Right forelimb (tissue), 1 donor: ENCODE measurements around the gene CALML4.
"Not testable (repeated sequence)": the region's sequence is repeated elsewhere in the genome, so short reads cannot be mapped to it uniquely, and the experiment has no call there.

Experiments used
- DNase-seq: peaks from one replicate; pipeline ENCODE4 v3.0.0-alpha.2; 2018

Gene CALML4, protein sequence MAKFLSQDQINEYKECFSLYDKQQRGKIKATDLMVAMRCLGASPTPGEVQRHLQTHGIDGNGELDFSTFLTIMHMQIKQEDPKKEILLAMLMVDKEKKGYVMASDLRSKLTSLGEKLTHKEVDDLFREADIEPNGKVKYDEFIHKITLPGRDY

DNA sequence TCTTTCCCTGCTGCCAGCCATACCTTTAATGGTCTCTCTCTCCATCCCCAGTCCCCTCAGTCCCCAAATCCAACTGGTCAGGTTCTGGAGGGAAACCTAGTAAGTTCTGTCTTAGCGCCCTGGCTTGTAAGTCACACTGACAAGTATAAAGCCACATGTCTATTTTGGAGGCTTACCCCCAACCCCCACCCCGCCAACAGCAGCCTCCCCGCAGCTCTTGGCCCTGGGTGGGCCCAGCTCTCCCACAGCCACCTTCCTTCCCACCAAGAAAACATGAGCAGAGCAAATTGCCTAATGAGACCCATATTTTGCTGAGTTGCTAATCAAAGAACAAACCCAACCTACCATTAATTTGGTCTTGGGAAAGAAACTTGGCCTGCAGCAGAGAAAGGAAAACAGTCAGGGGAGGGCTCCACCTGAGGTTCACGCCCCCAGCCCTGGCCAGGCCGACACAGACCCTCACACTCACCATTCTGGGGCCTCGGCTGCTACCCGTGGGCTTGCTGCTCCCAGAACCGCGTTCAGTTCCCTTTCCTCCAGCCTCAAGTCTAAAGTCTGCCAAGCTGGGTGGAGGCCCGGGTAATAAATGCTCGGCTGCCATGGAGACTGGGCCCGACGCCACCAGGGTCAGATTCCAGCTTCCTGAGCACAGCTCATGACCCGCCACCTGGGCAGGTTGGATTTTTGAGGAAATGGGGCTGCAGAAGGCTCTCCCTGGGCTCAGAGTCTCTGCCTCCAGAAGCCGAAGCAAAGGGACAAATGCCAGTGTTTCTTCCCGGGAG, at the start of gene CALML4:
CALML4 (minus strand) TSS at position 557 of the 782 bp plus-strand sequence; CDS start at position 472, 85 bp downstream.
- peak; percentile 86 for DNase-seq

DNA sequence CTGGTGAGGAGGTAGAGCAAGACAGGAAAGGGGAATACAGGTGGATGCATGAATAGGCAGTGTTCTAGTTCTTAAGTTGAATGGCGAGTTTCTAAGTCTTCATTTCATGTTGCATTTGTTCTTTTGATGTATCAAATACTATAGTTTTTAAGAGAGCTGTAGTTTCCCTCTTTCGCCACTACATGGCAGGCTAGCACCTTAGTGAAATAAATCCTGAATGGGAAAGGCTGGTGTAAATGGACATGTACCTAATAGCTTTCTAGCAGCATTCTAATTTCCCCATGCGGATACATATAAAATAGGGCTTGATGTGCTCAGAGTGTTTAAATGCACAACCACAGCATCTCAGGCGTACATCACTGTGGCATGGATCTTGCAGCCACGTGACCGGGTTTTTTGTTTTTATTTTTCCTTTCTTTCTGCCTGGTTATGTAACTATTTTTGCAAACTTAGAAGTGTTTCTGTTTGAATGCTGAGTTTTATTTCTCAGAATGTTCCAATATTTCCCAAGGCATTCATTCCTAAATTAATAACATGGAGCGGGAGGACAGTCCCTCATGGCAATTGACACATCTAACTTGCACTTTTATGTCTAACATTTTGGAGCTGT, 47.9 kb upstream of the CALML4 start:
- no peak for DNase-seq

DNA sequence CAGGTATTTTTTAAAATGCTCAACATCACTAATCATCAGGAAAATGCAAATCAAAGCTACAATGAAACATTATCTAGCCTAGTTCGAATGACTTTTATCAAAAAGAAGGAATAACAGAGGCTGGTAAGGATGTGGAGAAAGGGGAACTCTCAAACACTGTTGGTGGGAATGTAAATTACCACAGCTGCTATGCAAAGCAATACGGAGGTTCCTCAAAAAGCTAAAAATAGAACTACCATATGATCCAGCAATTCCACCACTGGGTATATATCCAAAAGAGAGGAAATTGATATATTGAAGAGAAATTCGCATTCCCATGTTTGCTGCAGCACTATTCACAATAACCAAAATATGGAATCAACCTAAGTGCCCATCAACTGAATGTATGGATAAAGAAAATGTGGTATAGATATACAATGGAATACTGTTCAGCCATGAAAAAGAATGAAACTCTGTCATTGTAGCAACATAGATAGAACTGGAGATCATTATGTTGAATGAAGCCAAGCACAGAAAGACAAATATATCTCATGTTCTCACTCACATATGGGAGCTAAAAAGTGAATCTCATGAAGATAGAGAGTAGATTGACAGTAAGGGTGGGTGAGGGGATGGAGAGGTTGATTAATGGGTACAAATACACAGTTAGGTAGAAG, 44.1 kb upstream of the CALML4 start:
- no peak for DNase-seq

DNA sequence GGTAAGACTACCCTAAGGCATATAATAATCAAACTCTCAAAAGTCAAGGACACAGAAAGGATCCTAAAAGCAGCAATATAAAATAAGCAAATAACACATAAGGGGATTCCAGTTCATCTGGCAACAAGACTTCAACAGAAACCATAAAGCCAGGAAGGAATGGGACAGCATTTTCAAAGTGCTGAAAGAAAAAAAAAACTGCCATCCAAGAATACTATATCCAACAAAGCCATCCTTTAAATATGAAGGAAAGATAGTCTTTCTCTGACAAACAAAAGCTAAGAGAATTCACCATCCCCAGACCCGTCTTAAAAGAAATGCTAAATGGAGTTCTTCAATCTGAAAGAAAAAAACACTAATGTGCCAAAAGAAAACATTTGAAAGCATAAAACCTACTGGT, 39.1 kb upstream of the CALML4 start:
- no peak for DNase-seq

DNA sequence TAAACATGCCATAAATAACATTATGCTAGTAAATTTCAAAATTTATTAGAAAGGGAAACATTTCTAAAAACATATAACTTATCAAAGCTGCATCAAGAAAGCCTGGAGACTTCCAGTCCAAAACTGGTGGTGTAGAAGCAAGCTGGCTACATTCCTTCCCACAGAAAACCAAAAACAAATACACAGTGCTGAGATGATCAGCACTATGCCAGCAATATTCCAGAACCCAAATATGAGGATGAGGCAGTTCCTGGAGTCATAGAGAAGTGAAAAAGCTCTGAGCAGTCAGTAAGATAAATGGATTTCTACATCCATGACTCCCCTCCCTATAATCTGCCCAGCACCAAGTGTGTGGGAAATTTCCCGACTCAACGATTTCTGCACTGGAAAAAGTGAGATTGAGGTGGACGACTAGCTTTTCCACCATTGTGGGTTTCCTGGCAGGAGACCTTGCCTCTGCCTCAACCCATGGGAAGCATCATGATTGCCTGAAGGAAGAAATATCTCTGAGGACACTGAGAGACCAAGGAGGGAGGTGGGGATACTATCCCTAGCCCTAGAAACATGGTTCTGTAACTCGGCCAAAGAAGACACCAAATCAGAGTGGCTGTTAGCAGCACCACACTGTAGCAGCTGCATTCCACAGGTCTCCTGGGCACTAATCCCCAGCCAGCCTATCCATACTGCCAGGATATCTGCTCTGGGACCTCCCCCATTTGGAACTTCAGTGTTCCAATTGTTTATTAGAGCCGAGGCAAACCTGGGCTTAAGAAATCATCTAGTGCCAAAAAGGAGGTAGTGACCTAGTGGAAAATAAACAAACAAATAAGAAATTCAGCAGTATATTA, 36.2 kb upstream of the CALML4 start:
- DNase-seq = no peak

DNA sequence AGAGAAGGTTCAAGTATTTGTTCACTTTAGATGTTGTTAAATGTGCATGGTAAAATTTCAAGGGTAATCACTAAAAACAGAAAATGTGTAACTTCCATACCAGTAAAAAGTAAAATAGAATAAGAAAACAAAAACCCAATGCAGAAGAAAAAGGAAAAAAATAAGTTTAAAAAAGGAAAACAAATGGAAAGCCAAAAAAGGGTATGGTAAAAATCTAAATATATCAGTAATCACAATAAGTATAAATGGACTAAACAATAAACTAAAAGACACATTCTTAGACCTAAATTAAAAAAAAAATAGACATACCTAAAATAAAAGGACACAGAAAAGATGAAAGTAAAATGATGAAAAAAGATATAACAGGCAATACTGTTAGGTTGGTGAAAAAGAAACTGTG, 33.9 kb upstream of the CALML4 start:
- DNase-seq = no peak

DNA sequence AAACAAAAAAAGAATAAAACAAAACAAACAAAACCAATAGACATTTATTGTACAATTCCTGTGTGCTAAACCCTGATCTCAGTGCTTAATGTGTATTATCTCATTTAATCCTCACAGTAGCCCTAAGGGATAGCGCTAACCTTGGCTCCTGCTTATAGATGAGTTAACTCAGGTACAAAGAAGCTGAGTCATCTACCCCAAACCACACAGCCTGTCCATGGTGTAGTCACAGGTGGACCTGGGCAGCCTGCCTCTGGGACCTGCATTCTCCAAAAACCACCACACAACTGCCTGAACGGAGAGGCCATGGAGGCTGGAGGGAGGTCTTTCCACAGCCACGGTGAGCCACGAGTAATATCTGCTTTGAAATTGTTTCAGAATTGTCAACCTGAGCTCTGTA, 29.9 kb upstream of the CALML4 start:
- DNase-seq = no peak

DNA sequence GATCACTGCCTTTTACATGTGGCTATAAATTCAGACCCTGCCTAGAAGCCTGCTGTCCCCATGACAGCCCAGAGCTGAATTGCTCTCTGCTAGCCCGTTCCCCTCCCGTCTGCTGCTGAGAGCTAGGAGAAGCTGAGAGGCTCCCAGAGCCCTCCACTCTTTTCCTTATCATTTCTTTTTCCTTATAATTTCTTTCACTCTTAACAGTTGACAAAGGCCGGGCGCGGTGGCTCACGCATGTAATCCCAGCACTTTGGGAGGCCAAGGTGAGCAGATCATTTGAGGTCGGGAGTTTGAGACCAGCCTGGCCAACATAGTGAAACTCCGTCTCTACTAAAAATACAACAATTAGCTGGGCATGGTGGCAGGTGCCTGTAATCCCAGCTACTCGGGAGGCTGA, 29.4 kb upstream of the CALML4 start:
- not testable (repeated sequence) for DNase-seq

DNA sequence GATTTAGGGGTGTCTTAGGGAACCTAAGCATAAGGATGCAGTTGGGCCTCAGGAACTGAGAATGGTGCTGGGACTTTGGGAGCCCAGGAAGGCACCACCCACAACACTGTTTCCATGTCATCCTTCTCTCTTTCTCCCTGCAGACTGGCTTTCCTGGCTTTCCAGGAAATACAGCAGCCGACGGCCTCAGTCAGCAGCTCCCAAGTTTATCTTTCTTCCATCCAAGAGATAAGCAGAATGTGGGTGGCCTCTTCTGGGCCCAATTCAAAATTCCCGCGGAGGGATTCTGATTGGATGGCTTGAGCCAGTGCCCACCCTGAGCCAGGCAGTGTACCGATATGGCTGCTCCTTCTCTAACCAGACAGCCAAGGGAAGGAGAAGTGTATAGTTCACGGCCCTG, 28.9 kb upstream of the CALML4 start:
- no peak for DNase-seq

DNA sequence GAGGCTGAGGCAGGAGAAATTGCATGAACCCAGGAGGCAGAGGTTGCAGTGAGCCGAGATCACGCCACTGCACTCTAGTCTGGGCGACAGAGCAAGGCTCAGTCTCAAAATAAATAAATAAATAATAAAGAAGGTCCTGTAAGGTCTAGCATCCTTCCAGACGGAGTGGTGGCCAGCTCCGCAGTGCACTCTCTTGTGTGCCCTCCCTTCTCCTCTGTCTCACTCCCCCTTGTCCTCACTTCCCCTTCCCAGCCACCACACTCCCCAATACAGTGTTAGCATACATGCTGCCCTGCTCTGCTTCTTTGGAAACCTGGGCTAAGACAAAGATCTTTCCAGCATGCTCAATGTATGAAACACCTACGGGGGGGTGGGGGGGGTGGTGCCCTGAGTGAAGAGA, 27.8 kb upstream of the CALML4 start:
- DNase-seq = no peak

DNA sequence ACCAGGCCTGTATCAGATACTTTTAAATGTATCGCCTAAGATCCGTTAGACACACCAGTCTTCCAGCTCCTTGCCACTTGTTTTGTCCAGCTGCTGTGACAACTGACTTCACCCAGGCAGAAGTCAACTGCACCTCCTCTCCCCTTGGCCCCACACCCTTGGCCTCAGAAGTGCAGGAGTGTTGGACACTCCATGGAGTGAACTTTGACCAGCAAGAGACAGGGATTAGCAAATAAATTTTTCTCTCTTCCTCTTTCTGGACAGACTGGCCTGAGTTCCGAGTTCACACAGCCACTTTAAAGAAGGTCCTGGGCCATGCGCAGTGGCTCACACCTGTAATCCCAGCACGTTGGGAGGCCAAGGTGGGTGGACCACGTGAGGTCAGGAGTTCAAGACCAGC, 27.3 kb upstream of the CALML4 start:
- no peak for DNase-seq

DNA sequence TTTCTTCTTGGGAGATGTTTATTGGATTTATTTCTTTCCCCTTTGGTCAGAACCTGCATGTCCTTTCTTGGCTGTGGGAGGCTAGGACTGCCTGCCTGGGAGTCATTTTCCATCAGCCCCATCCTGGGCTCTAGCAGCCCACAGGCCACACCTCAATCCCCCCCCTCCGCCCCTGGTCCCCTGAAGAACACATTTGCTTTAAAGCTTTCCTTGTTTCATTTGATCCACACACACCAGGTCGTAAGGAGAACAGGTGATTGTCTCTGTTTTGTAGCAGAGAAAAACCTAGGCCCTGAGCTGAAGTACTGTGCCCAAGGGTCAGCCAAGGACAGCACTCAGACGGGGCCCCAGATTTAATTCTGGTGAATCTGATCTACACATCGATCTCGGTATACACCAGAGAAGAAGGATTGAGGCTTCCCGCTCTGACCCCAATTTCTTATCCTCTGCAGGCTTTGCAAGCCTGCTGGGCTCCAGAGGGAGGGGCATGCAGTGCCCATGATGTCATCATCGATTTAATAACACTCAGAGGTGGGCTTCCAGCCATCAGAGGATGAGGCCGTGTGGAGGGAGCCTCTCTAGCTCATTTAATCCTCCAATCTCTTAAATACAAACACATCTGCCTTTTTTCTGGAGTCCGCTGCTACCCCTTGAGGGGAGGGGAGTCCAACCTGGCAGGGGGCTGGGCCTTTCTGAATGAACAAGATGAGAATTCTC, 26.1 kb upstream of the CALML4 start:
- no peak for DNase-seq

DNA sequence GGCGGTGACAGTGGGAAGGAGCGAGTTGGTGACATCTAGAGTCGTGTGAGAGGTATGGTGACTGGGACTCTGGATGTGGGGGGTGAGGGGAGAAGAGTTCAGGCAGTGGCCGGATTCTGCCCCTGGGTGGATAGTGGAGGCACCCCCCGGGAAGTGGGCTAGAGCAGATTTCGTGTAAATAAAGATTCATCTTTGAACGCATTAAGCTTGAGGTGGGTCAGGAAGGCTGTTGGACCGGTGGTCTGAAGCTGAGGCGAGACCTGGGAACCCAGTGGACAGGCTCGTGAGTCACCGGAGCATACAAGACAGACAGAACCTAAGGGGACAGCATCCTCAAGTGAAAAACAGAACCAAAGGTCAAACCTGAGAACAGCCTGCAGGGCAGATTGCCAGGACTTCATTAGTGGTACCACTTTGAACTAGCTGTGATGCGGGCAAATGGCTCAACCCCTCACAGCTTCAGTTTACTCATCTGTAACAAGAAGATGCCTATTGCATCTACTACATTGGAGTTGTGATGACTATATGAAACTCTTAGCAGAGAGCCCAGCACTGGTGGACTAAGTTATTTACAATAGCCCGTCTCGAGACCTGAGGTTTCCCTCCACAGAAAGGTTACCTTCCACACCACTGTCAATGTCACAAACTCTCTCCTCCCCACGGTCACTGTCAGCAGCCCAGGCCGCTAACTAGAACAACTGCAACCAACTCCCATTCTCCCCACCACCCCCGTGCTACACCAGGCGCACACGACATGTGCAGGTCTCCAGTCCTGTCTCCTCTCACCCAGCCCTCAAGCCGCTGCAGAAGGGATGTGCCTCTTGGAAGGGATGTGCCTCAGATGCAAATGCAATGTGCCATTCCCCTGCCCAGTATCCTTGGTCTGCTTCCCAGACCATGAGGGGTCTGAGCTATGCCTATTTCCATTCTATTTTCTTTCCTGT, 25.3 kb upstream of the CALML4 start:
- DNase-seq = no peak

DNA sequence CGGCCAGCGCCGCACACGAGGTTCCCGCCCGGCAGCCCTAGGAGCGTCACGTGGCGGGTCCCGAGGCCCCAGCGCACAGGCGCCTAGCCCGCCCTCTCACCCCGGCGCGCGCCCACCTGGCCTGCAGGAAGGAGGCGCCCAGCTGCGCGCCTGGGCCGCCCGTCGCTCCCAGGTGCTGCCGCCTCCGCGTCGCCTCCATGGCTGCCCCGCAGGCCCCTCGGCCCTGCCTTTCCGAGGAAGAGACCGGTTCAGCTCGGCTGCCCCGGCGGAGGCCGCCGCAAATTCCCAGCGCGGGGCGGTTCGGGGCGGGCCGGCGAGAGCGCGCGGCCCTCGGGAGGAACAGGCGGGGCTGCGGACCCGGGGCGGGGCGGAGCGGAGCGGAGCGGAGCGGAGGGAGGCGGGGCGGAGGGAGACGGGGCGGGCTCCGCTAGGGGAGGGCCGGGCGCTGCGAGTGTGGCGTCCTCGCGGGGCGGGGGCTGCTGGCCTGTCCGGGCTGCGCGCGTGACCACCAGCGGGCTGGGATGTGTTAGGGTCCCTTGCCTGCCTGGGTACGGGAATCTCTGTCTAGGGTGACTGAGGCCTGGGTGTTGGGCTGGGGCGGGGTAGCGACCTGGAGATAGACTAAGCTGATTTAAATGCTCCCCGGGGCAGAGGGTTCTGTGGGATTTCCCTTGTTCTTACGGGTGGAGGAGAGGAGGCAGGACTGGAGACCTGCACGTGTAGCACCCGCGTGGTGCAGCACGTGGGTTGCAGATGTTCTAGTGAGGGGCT, 24.4 kb upstream of the CALML4 start, which contains the start of gene CLN6:
CLN6 (minus strand) TSS at position 343 of the 771 bp plus-strand sequence; CDS start at position 199, 144 bp downstream.
- peak; percentile 89 for DNase-seq

DNA sequence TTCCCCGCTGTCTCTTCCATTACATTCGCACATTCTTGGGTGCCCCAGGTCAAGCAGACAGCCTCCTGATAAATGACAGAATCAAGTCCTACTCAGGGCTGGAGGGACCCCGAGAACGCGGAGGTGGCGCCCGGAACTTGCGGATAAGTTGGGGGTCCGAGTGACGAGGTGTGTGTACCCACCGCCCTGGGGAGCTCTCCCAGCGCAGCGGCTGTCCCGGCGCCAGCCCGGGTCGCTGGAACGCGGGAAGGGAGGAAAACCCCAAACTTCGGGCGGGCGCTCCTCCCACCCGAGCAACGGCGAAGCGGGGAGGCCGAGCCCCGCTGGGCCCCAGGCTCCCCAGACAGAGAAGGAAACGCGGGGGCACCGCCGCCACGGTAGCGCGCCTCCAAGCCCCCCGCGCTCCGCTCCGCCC, 23.8 kb upstream of the CALML4 start:
- peak; percentile 64 for DNase-seq

DNA sequence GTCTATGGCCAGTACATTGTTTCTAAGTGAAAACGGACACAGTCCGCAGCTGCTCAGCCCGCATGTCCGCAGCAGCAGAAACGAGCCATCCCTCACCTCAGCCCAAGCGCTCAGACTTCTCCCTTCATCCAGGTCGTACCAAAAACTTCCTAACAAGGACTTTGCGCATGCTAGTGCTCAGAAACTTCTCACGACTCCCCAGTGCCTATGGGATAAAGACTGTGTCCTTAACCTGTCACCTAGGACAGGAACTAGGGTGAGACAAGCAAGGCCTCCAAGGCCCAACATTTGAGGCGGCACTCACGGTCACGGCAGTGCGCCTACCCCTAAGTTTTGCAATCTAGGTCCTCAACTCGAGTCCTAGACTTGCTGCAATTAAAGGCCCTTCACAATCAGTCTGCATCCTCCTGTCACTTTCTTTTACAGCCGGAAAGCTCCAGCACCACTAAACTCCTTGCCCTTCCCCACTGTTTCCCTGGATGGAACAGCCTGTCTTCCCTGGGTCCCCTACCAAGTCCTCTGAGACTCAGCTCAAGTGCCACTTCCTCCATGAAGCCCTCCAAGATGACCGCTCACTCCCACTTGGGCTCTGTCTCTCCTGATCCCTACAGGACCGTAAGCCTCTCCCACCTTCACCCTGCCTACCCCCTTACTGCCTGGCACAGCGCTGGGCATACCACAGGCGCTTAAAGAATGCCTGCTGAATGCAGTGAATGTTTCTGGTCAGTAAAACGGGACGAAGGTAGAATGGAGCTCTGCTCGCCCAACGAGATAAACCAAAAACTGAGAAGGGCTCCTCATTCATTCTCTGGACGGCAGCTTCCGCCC, 23.2 kb upstream of the CALML4 start:
- no peak for DNase-seq

DNA sequence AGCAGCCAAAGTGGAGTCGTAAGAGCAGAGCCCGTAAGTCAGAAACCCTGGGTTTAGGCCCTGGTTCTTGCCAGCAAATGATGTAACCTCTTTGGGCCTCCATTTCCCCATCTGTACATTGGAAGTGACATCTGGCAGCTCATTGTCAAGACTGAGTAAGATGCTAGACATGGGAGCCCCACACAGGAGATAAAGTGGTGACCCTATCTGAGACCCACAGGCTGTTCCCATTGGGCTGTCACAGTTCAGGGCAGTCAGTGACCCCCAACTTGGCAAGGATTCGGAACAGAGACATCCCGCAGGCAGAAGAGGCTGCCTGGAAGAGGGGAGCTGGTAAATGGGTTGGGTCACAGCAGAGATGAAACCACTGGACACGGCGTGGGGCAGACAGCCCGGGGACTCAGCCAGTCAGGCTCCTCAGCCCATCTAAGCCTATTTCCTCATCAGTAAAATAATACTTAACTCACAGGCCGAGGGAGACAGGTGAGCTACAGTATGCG, 22.6 kb upstream of the CALML4 start:
- DNase-seq = no peak

DNA sequence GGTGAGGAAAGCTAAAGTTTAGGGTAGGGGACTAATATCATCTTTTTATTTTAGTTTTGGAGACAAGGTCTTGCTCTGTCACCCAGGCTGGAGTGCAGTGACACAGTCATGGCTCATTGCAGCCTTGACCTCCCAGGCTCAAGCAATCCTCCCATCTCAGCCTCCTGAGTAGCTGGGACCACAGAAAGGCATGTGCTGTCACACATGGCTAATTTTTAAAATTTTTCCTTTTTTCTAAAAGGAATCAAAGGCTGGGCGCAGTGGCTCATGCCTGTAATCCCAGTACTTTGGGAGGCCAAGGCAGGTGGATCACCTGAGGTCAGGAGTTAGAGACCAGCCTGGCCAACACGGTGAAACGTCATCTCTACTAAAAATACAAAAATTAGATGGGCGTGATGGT, 20.3 kb upstream of the CALML4 start:
- not testable (repeated sequence) for DNase-seq
